Renal cortex interstitium (tissue), 11 donors: ENCODE results near the gene WBP1L. TPM values are rescaled to one million over a fixed set of nuclear protein-coding genes. Genes with fewer than 3 reads are reported as not detected.

ENCODE experiments used
- DNase-seq, 11 donors: peaks; one replicate each; pipeline ENCODE4 v3.0.0-alpha.2; 2013; ENCODE audit warnings: low read depth in 9 of 11, low spot score in 4 of 11; ENCODE audit errors: extremely low read depth in 1 of 11
- polyA plus RNA-seq, 3 donors: library from polyadenylated mRNA; unstranded; fragments of 120-200 nt; gene quantifications; one replicate each; pipeline ENCODE4 v1.2.1, GENCODE V29; 2013; ENCODE audit not compliant: insufficient read length in 3 of 3

The WBP1L gene
- polyA plus RNA-seq, 3 donors, result 40.9 to 48.8 (median 46.5) TPM

GRCh38 chr10:102795453-102796406, 52.0 kb downstream of the WBP1L start:
- DNase-seq, result no peak

GRCh38 chr10:102796407-102797176, 52.8 kb downstream of the WBP1L start:
- no peak for DNase-seq

- DNase-seq, result no peak
These were observed 56.1 kb downstream of the WBP1L start for GRCh38 chr10:102799691-102800471.

- DNase-seq, result no peak
These were observed 57.0 kb downstream of the WBP1L start for GRCh38 chr10:102800611-102801335.

- DNase-seq, result no peak
These were observed 57.7 kb downstream of the WBP1L start for GRCh38 chr10:102801496-102801895.

- no peak for DNase-seq
These were observed 58.2 kb downstream of the WBP1L start for GRCh38 chr10:102801978-102802377.

GRCh38 chr10:102802920-102803534, 59.3 kb downstream of the WBP1L start:
- no peak for DNase-seq

- DNase-seq, result no peak
These were observed 60.8 kb downstream of the WBP1L start for GRCh38 chr10:102804382-102805055.

GRCh38 chr10:102808380-102808779, 64.6 kb downstream of the WBP1L start:
- DNase-seq, result no peak

- DNase-seq, result no peak
These were observed 67.6 kb downstream of the WBP1L start for GRCh38 chr10:102811346-102811745.

GRCh38 chr10:102812231-102812876, 68.6 kb downstream of the WBP1L start:
- no peak for DNase-seq

- no peak for DNase-seq
These were observed 69.3 kb downstream of the WBP1L start for GRCh38 chr10:102813017-102813541.

GRCh38 chr10:102813734-102814452, 70.1 kb downstream of the WBP1L start:
- no peak for DNase-seq

GRCh38 chr10:102814453-102814871, 70.7 kb downstream of the WBP1L start:
- DNase-seq, result no peak

- DNase-seq, result no peak
These were observed 71.3 kb downstream of the WBP1L start for GRCh38 chr10:102814873-102815661.
